GM18868 (cell line): Measurements from ENCODE around the gene MYO15B.

Experiments
- ATAC-seq: cut with Tn5 transposase; IDR thresholded peaks from one replicate; pipeline ENCODE4 v1.9.1; 2021; ENCODE audit warnings: mild to moderate bottlenecking, moderate library complexity; ENCODE audit not compliant: unreplicated experiment

MYO15B gene

DNA sequence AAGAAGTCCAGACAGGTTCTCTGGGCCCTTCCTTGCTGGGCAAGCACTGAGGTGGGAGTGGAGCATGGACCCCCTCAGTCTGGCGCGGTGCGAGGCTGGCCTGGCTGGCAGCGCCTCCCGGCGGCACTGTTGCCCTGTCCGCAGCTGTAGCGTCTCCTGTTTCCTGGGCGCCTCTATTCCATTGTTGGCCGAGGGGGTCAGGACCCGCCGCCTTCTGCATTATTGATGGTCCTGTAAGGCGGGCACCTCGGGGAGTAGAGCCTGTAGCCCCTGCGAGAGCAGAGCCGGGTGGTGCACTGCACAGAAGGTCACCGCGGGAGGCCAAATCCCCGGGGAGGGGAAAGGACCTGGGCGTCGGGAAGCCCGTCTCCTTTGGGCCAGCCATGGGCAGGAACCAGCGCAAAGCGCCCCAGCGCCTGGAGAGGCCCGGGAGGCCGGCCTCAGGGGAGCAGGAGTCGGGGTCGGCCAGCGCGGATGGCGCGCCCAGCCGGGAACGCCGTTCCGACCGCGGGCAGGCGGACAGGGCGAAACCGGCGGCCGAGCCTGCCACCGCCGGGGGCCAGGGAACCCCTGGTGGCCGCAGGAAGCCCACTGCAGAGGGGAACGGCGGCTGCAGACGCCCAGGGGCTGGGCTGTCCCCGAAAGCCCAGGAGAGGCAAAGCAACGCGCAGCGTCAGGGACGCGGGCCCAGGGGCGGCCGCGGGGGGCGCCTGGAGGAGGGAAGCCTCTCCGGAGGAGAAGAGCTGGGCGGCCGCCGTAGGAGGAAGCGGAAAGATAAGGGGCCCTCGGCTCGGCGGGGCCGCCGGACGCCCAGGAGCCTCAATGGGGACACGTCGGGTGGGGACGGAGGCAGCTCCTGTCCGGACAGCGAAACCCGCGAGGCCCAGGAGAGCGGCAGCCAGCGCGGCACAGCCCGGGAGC lies at the start of gene MYO15B:
MYO15B (plus strand) TSS at position 126 of the 921 bp plus-strand sequence; CDS start at position 384, 258 bp downstream.
- no peak for ATAC-seq

DNA sequence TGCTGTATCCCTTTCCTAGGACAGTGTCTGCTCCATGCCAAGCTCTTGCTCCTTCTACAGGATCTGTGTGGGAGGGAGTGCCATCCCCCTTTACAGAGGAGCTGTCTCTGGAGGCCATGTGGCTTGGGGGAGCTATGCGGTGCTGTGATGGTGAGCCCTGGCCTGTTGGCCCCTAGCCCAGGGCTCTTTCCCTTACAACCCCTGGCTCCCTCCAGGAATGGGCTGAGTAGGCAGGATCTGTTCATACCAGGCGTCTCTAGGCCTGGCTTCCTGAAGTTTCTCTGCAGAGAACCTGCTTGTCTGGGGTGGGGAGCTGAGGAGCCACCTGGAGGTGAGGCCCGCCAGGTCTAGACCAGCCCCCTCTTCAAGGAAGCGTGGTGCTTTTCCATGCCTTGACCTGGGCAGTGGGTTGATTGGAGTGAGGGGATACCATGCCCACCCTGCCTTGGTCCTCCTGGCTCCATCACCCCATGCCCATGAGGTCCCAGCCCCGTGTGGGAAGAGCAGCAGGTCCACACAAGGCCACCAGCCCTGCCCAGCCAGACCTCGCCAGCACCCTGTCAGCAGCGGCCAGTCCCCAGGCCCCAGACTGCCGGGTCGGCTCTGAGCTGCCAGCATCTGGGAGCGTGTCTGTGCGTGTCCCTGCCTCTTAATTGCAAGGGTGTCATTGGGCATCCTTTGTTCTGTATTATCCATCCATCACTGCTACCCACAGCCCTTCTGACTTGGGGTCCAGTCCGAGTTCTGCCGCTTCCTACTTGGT lies 47.5 kb upstream of the MYO15B start:
- ATAC-seq: no peak

DNA sequence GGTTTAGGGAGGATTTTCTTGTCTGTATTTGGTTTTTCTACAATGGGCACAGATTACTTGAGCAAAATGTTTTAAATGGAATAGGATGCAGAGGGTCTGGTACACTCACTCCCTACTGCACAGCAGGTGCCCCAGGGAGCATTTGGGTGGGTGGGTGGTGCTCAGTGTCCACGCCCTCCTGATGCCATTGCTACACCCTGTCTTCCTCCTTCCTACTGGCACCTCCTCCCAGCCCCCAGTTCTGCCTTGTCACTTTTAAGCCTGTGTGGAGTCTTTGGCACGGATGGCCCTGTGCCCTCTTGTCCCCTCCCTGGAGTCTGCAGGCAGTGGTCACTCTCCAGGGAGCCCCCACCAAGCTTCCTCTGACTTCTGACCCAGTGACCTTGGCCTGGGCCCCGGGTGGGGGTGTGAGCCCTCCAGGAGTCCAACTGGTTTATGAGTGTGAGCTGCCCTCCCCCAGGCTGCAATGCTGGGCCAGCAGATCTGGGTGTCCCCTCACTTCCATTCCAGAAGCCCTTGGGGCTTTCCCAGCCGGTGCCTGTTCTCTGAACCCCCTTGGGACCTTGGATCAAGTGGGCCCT lies 46.6 kb upstream of the MYO15B start:
- ATAC-seq: no peak

DNA sequence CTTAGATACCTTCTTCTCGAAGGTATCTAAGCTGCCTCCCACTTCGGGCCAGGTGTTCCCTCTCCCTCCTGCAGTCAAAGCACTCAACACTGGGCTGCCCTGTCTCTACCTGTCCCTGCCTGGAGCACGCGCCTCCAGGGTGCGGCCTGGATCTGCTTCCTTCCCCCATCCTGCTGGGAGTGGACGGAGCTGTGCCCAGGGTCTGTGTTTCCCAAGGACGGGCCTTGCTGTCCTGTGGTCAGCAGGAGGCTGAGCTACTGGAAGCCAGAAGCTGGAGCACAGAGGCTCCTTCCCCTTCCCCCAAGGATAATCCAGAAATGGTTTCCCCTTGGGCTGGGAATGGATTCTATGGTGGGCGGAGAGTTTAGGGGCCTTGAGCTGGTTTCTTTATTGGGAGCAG lies 45.4 kb upstream of the MYO15B start:
- no peak for ATAC-seq

DNA sequence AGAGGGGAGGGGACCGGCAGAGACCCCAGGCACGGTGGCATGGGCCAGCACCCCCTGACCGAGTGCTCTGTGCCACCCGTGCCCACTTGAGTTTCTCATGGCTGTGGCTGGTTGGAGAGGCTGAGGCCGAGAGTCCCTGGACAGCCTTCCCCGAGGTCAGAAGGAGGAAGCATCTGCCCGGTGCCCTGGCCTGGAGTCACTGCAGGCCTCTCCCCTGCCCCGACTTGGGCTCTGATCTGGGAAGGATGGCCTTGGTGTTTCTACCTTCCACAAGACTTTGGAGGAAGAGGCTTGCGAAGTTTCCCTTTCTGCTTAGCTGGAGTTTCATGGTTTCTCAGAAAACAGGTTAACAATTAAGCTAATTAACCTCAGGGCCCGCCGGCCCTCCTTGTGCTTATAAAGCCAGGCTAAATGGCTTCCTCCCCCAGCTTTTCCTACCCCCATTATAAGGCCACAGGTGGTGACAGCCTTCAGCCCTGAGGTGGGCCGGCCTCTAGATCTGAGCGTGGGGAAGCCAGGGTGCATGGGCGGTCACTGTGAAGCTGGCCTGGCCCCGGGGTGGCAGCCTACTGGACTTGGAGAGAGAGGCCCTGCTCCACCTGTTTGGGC lies 44.8 kb upstream of the MYO15B start:
- no peak for ATAC-seq

DNA sequence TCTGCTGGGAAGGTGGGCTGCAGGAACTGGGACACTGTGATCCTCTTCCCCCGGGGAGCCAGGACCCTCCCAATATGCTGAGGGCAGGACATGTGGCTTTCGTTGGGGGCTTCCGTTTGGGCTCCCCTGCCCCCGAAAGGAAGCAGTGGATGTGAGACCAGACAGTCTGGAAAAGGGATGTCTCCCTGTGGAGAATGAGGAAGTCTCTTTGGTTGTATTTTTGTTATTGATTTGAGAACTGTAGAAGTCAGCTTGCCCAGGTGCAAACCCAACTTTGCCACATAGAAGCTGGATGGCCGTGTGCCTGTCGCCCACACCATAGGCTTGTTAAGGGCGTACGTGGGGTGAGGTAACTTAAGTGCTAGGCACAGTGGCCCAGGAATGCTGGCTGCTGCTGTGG lies 43.4 kb upstream of the MYO15B start:
- ATAC-seq: no peak

DNA sequence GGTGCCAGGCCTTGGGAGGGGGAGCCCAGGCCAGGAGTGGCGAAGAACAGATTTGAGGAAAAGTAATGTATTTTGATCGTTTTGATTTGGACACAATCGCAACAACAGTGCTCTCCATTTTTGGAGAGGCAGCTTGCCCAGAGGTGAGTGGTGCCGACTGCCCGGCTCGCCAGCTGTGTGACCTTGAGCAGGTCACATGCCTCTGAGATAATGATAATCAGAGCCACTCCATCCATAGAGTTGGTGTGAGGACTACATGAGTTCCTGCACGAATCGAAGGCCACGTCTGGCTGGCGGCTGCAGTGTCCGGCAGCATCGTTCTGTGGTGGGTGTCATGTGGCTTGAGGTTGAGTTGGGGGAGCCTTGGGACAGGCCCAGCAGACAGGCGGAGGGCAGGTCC lies 41.4 kb upstream of the MYO15B start:
- ATAC-seq: no peak

DNA sequence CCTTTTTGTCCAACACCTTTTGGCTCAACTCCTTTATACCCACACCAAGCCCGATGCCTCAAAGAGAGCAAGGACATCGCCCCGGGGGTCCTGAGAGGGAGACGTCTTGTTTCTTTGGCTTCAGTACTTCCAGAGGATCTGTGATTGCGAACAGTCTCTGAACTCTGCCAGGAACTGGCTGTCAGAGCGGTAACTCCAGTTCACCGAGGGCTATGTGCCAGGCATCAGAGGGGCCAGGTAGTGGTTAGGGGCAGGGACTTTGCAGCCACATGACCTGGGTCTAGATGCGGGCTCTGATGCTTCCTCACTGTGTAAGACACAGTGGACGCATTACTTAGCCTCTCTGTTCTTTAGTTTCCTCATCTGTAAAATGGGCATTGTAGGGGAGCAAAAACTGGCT lies 40.5 kb upstream of the MYO15B start:
- ATAC-seq: no peak

DNA sequence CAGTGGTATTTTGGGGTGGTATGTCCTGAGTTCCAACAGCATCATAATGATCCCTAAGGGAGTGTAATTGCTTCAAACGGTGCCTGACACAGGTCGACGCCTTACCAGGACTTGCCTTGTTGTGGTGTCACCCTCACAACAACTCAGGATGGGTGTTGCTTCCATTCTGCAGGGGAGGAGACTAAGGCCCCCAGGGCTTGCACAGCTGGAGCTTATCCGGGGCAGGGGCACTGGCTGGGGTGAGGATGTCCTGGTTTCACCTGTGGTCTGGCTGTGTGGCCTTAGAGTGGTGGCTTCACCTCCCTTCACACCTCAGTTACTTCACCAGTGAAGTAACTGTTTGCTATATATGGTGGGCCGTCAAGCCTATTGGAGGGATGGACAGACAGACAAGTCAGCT lies 38.8 kb upstream of the MYO15B start:
- ATAC-seq: no peak

DNA sequence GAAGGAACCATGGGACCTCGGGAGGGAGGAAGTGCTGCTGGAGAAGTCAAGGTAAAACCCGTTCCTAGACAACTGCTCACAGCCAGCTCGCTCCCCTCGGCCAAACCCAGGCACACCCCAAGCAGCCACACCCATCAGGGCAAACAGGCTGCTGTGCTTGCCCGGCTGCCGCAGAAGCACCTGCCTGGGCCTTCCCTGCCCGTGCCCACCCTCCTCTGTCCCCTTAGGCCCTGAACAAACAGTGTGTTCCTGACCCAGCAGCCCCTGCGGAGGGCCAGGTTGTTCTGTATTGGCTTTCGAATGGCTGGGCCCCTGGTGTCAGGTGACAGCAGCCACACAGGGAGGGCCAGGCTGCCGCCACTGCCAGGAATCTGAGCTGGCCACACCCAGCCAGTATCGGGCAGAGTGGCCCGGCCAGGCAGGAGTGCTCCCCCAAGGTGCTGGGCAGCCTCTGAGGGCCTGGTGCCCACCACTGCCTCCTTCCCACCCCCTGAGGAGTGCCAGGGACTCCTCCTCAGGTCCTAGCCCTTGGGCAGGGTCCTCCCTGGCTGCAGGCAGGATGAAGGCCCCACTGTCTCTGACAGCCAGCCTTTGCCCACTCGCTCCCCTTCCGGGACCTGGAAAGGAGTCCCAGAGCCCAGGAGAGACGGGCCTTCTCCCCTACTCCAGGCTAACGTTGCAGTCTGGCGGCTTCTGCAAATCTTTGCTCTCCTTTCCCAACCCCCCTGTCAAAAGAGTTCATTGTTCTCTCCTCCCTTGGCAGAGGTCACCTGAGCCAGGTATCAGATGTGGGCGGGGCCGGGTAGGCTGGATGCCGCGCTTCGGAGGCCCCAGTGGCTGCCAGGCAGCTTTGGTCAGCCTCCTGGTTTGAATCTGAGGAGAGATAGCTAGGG lies 38.1 kb upstream of the MYO15B start:
- no peak for ATAC-seq

DNA sequence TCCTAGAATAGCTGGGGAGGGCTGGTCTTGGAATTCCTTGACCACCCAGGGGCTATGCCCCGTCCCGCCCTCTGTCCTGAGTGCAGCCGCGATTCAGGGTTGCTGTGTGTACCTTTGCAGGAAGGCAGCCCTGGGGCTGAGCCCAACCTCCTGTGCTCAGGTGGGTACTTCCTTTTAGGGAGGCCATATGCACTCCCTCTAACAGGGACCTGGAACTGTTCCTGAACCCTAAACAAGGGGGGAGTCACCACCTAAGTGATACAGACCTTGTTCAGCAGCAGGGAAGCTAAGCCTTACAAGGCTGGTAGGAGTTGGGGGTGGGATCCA lies 37.5 kb upstream of the MYO15B start:
- ATAC-seq: no peak

DNA sequence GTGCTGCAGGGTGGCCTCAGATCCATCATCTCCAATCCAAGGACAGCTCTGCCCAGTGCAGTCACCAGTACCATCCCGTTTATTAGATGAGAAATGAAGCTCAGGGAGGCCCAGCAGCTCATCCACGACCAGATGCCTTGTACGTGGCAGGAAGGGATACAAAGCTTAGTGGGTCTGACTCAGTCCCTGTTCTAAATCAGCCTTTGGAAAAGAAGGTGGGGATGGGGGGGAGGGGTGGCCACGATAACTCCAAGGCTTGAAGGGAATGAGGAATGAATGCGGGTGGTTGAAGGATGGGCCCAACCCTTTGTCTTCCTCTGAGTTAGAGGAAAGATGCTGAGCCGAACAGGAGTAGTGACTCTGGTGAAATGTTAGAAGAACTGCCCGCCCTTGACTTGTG lies 36.3 kb upstream of the MYO15B start:
- ATAC-seq: no peak

DNA sequence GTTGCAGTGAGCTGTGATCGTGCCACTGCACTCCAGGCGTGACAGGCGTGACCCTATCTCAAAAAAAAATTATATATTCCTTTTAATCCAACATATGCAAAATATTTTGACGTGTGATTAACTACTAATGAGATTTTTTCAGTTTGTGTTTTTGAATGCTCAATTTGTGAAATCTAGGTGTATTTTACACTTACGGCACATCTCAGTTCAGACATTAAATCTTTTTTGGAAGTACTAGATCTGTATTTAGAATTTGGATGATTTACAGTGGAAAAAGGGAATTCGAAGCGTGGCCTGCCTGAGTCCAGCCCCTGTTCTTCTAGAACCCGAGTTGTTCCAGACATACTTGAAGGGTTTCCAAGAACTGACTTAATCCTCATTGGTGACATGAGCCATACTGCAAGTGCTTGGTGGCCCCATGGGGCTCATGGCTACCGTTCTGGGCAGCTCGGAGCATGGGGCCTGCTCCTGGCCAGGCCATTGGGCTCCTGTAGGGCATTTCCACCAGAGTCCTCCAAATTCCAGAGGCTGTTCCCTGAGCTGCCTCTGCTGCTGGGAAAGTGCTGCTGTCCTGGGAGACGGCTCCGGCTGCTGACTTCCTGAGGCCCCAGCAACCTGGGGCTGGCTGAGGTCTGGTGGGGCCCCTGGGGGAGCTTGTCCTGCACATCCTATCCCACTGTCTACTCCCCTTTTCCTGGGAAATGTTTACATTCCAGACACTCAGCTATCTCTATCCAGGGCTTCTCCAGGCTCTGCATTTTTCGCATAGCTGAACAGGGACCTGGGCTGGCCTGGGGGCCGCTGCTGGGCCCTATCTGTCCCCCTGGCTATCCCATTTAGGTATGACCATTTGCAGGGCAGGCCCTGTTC lies 34.9 kb upstream of the MYO15B start:
- no peak for ATAC-seq

DNA sequence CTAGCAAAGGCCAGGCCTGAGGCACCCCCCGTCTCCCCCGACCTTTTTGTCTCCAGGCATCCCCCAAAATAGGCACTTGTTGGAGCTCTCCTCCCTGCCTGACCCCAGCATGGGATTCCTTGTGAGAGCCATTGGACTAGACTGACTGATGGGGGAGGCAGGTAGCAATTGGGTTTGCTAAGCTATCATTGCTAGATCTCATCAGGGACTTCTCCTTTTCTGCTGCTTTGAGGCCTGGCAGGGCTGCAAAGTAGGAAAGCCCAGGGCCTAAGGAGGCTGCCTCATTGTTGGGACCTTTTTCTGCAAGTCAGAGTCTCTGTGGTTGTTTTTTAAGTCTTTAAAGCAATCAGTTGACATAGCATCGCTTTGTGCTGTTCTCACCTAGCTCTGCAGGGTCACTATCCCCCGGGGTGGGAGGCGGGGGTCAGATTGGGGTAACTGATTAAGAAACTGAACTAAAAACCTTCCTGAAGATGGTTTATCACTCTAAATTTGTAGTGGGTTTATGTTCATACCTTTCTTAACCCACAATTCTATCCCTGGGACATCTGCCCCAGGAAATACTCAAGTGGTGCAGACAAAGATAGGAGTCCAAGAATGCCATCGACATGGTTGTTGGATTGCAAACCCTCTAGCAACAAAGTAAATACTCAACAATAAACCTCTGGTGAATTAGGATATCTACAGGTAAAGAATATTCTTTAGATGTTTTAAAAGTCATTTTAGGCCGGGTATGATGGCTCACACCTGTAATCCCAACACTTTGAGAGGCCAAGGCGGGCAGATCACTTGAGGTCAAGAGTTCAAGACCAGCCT lies 34.1 kb upstream of the MYO15B start:
- no peak for ATAC-seq

DNA sequence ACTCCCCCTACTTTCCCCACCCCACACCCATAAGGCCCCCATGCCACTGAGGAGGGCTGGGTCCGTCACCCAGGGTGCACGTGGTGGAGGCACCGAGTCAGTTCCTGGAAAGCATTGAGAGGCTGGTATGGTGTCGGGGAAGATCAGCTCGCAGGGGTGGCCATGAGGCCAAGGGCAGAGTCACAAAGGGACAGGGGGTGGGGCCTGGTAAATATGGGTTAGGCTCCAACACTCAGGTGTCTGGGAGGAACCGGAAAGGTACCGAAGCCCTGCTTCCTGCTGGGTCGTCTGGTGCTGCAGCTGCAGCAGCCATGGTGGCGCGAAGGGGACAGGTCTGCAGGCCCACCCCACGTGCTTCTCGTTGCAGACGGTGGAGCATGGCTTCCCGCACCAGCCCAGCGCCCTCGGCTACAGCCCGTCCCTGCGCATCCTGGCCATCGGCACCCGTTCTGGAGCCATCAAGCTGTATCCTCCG lies 31.9 kb upstream of the MYO15B start:
- ATAC-seq: no peak

DNA sequence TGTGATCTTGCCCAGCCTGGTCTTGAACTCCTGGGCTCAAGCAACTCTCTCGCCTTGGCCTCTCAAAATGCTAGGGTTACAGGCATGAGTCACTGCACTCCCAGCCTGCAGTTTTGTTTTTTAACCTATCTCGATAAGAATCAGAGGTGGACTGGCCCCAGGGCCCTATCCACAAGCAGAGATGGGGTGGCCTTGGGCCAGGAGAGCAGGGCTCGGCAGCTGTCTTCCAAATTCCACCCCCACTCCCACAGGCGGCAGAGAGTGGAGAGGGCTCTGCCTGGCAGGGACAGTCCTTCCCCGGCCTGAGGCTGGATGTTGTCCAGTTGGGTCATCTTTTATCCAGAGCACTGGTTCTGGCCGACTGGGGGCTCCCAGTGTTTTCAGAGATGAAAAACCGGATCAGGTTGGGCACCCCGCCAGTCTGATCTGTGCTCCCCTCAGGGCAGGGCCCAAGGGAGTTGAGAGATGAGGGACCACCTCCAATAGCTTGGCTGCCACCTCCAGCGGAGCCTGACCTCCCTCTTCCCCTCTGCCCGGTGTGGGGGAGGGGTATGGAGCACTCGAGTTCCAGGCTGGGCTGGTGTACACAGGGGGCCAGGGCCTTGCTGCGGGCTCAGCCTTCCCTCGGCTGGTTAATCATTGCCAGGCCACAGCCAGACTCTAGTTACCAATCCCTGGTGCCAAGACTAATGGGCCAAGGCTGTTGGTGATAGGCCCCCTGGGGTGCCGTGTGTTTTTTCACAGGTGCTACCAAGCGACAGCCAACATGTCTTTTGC lies 30.3 kb upstream of the MYO15B start:
- no peak for ATAC-seq

DNA sequence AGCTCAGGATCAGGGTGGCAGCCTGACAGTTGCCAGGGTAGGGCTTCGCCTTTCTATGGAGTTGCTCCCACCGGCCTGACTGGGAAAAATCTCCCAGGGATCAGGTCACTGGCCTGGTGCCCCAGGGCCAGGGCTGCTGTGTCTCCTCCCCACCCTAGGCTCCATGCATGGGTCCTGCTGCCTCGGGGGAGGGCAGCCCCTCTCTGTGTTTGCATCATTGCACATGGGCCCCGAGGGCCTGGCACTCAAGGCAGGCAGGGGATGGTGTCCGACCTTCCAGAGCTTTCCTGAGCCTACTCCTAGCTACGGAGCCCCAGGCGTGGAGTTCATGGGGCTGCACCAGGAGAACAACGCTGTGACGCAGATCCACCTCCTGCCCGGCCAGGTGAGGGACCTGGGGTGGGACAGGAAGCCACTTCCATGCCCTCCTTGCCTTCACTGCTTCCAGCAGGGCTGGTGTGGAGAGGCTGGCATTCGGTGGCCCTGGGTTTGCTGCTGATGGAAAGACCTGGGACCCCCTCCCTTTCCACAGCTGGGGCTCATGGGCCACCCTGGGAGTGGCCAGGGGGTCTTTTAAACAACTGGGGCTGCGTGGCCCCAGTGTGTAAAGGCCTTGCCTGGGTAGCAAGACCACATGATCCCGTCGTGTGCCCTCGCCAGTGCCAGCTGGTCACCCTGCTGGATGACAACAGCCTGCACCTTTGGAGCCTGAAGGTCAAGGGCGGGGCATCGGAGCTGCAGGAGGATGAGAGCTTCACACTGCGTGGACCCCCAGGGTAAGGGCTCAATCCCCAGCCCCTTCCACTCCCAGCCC lies 29.5 kb upstream of the MYO15B start:
- no peak for ATAC-seq
